DOHH2 (cell line): Measurements from ENCODE around the gene KMT2C.

ENCODE experiments used
- H3F3A ChIP-seq: fragments of 200-600 bp; sonication (generic), shearing (Covaris generic); 2 replicates; pipeline ENCODE4 v1.6.0; 2016; ENCODE audit warnings: antibody characterized with exemption, mild to moderate bottlenecking; ENCODE audit not compliant: control insufficient read depth, insufficient read depth
- H3K27ac ChIP-seq: fragments of 200-600 bp; sonication (generic); 2 replicates; pipeline ENCODE4 v1.5.1; 2014; ENCODE audit warnings: low read depth, mild to moderate bottlenecking, low read length, moderate library complexity
- H3K27me3 ChIP-seq: fragments of 200-600 bp; sonication (generic); 2 replicates; pipeline ENCODE4 v1.6.1; 2014; ENCODE audit warnings: mild to moderate bottlenecking, low read length, mixed read lengths; ENCODE audit not compliant: control insufficient read depth
- H3K36me3 ChIP-seq: fragments of 200-600 bp; sonication (generic); 2 replicates; pipeline ENCODE4 v1.6.1; 2014; ENCODE audit warnings: mild to moderate bottlenecking, low read length, moderate library complexity, mixed read lengths; ENCODE audit not compliant: control insufficient read depth
- H3K4me1 ChIP-seq: fragments of 200-600 bp; sonication (generic); 2 replicates; pipeline ENCODE4 v1.6.1; 2014; ENCODE audit warnings: mild to moderate bottlenecking, low read length, mixed read lengths; ENCODE audit not compliant: control insufficient read depth
- H3K4me2 ChIP-seq: fragments of 200-600 bp; sonication (generic); 2 replicates; pipeline ENCODE4 v1.6.0; 2014; ENCODE audit warnings: mild to moderate bottlenecking, low read length, moderate library complexity
- H3K4me3 ChIP-seq: fragments of 200-600 bp; sonication (generic); 2 replicates; pipeline ENCODE4 v1.5.1; 2014; ENCODE audit warnings: mild to moderate bottlenecking, low read length, mixed read lengths
- H3K79me2 ChIP-seq: fragments of 200-600 bp; sonication (generic); 2 replicates; pipeline ENCODE4 v1.6.1; 2014; ENCODE audit warnings: mild to moderate bottlenecking, low read length, mixed read lengths; ENCODE audit not compliant: control insufficient read depth
- H3K9me2 ChIP-seq: fragments of 200-600 bp; sonication (generic); replicated peaks from 2 replicates; pipeline ENCODE4 v1.6.1; 2014; ENCODE audit warnings: mild to moderate bottlenecking, low read length, mixed read lengths; ENCODE audit not compliant: control insufficient read depth
- H3K9me3 ChIP-seq: fragments of 200-600 bp; sonication (generic); 2 replicates; pipeline ENCODE4 v1.6.1; 2014; ENCODE audit warnings: antibody characterized with exemption, low read length, mixed read lengths; ENCODE audit not compliant: control insufficient read depth, insufficient read depth
- H4K20me1 ChIP-seq: fragments of 200-600 bp; sonication (generic); 2 replicates; pipeline ENCODE4 v1.6.0; 2014; ENCODE audit warnings: low read depth, mild to moderate bottlenecking, antibody characterized with exemption, low read length, moderate library complexity; ENCODE audit not compliant: control insufficient read depth, insufficient read depth
- EZH2phosphoT487 ChIP-seq: fragments of 200-600 bp; sonication (generic); IDR thresholded peaks from 2 replicates; pipeline ENCODE4 v1.6.1; 2017; ENCODE audit warnings: borderline replicate concordance, mild to moderate bottlenecking, antibody characterized with exemption, low read length, moderate library complexity, mixed read lengths
- TF ChIP-seq, protein P1 (sequence below): fragments of 200-600 bp; sonication (generic); IDR thresholded peaks from one replicate; pipeline ENCODE4 v1.5.1; 2014; ENCODE audit warnings: antibody characterized with exemption, mild to moderate bottlenecking, low read depth, low read length; ENCODE audit not compliant: poor library complexity, severe bottlenecking

KMT2C gene

DNA sequence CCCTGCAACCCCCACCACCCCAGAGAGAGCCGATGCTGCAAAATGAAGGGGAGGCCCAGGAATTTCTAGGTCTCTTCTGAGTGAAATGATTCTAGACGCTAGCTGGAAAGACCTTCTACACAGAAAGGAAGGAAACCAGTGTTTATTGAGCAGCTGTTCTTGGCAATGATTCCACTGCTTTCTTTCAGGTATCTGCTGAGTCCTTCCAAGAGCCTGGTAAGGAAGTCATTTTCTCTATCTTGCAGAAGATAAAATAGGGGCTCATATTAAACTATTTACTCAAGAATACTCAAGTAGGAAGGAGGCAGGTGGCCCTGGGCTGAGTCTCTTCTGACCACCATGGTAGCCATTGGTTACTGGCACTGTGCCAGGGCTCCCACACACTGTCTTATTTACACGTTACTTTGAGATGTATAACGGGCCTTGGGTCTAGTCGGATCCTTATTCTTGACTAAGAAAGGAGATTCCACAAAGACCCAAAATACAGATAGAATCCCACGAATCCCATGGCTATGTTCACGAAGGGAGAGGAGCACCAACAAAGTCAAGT is 298.3 kb downstream of the KMT2C start:
- Histone ChIP-seq H3K9me3 (no peaks in the 10 kb centered on the region), H3K4me2 (no peak overlapping the region), H3K79me2 (no peaks in the 10 kb centered on the region), H3K4me1 (no peaks in the 10 kb centered on the region), H4K20me1 (no peaks in the 10 kb centered on the region), H3K4me3 (no peak overlapping the region), H3K9me2 (no peaks in the 10 kb centered on the region), H3K36me3 (peaks cover 81% of the 10 kb centered on the region), H3K27me3 (no peaks in the 10 kb centered on the region), H3K27ac (no peak overlapping the region), H3F3A (peaks cover 2% of the 10 kb centered on the region; the same call in 1 of the 2 replicates)
- TF ChIP-seq, protein P1, sequence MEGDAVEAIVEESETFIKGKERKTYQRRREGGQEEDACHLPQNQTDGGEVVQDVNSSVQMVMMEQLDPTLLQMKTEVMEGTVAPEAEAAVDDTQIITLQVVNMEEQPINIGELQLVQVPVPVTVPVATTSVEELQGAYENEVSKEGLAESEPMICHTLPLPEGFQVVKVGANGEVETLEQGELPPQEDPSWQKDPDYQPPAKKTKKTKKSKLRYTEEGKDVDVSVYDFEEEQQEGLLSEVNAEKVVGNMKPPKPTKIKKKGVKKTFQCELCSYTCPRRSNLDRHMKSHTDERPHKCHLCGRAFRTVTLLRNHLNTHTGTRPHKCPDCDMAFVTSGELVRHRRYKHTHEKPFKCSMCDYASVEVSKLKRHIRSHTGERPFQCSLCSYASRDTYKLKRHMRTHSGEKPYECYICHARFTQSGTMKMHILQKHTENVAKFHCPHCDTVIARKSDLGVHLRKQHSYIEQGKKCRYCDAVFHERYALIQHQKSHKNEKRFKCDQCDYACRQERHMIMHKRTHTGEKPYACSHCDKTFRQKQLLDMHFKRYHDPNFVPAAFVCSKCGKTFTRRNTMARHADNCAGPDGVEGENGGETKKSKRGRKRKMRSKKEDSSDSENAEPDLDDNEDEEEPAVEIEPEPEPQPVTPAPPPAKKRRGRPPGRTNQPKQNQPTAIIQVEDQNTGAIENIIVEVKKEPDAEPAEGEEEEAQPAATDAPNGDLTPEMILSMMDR: no peak
- no peak for TF ChIP-seq EZH2phosphoT487

DNA sequence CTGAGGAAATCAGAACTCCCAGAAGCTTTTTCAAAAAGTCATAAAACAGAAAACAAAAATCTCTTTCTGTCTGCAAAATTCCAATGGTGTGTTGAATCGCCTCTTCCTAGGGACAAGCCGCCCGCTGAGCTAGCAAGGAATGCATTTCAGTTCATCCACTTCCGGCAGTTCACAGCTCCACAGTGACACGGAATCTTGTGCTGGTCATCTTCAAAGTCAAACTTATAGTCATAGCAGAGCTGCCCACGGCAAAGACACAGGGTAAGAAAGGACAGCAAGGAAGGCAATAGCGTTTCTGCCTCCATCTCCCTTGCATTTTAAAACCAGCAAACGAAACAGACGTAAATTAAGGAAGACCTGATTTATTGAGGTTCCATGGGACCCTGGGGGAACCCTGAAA is 299.1 kb downstream of the KMT2C start:
- H3K36me3 ChIP-seq: peaks cover 79% of the 10 kb centered on the region
- no peak overlapping the region for H3K4me2 ChIP-seq
- no peaks in the 10 kb centered on the region for H3K79me2 ChIP-seq
- no peak for TF ChIP-seq EZH2phosphoT487
- TF ChIP-seq, protein P1: no peak
- H3K4me3 ChIP-seq: no peak overlapping the region
- no peaks in the 10 kb centered on the region for H4K20me1 ChIP-seq
- H3K9me2 ChIP-seq: no peaks in the 10 kb centered on the region
- no peaks in the 10 kb centered on the region for H3K9me3 ChIP-seq
- peaks cover 2% of the 10 kb centered on the region; the same call in 1 of the 2 replicates for H3F3A ChIP-seq
- no peaks in the 10 kb centered on the region for H3K27me3 ChIP-seq
- no peak overlapping the region for H3K27ac ChIP-seq
- H3K4me1 ChIP-seq: no peaks in the 10 kb centered on the region

DNA sequence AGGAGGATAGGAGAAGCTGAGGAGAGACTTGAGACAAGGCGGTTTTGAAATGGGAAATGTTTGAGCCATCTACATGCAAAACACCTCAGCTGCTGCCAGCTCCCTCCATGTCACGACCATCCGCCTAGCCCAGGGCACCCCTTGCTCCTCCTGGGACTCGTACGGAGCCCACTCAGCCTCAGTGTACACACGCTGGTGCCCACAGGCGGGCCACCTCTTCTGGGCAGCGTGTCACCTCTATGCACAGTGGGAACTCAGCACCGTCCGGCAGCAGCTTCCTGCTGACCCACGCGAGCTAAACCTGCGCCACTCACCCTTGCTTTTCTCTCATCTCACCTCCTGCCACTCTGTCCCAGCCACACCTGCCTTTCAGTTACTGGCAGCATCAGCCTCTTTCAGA is 302.0 kb downstream of the KMT2C start:
- no peaks in the 10 kb centered on the region for H4K20me1 ChIP-seq
- peaks cover 74% of the 10 kb centered on the region for H3K36me3 ChIP-seq
- H3K79me2 ChIP-seq: no peaks in the 10 kb centered on the region
- H3K27ac ChIP-seq: no peak overlapping the region
- peaks cover 2% of the 10 kb centered on the region; the same call in 1 of the 2 replicates for H3F3A ChIP-seq
- no peaks in the 10 kb centered on the region for H3K4me1 ChIP-seq
- H3K4me2 ChIP-seq: no peak overlapping the region
- no peak overlapping the region for H3K4me3 ChIP-seq
- no peaks in the 10 kb centered on the region for H3K9me2 ChIP-seq
- H3K27me3 ChIP-seq: no peaks in the 10 kb centered on the region
- TF ChIP-seq, protein P1: no peak
- no peak for TF ChIP-seq EZH2phosphoT487
- no peaks in the 10 kb centered on the region for H3K9me3 ChIP-seq
